GM12878 (cell line): ENCODE results near the gene SAXO1. TPM values are rescaled to one million over a fixed set of nuclear protein-coding genes. Genes with fewer than 3 reads are reported as not detected.
"Not testable (repeated sequence)": the region's sequence is repeated elsewhere in the genome, so short reads cannot be mapped to it uniquely, and the experiment has no call there.

Source experiments
- ATAC-seq: fragments of 200-7000 bp; cut with Tn5 transposase; 3 replicates; pipeline ENCODE4 v1.9.1; 2020; ENCODE audit warnings: mild to moderate bottlenecking, moderate library complexity
- BruUV-seq: library from RNA; stranded (reverse); fragments of 400-500 nt; replicated peaks from 2 replicates; lab custom pipeline; 2021; lab: Mats Ljungman, UMichigan
- CTCF ChIA-PET: fragments of 300-600 bp; sonication (Branson Sonifier 250); formaldehyde crosslinking; extraction: SDS; loops from one replicate; lab custom pipeline; 2021; ENCODE audit warnings: inconsistent platforms; lab: Yijun Ruan, JAX
- POLR2A ChIA-PET: fragments of 350-600 bp; formaldehyde crosslinking; extraction: SDS; loops from one replicate; lab custom pipeline; 2021; ENCODE audit warnings: inconsistent platforms; lab: Charles Lee
- RAD21 ChIA-PET: fragments of 300-600 bp; sonication (Branson Sonifier 250); formaldehyde crosslinking; loops from one replicate; lab custom pipeline; 2023; ENCODE audit warnings: antibody characterized with exemption; ENCODE audit not compliant: unreplicated experiment; lab: Charles Lee
- SMC1A ChIA-PET: fragments of 300-600 bp; sonication (Branson Sonifier 250); formaldehyde crosslinking; loops from one replicate; lab custom pipeline; 2023; ENCODE audit not compliant: unreplicated experiment, uncharacterized antibody; lab: Charles Lee
- DNase-seq: peaks from one replicate; pipeline ENCODE4 v3.0.0-alpha.2; 2011; ENCODE audit warnings: low read depth, low spot score
- FAIRE-seq: peaks from 3 replicates; lab custom pipeline; 2011; peaks lifted over from hg19 to GRCh38; lab: Jason Lieb, UNC
- H2AFZ ChIP-seq: 2 replicates; pipeline ENCODE4 v1.6.0; 2011; ENCODE audit warnings: low read depth, low read length, control low read depth; ENCODE audit not compliant: control insufficient read depth
- H3K27ac ChIP-seq: 2 replicates; pipeline ENCODE4 v1.5.1; 2011; ENCODE audit warnings: control low read depth; ENCODE audit not compliant: control insufficient read depth, insufficient read depth
- H3K27me3 ChIP-seq, 2 experiments: replicated peaks in 1 of 2; 2 replicates each; pipeline versions ENCODE4 v1.6.0 to v1.6.1; 2011; ENCODE audit warnings: low read length in 1 of 2; ENCODE audit not compliant: control insufficient read depth in 2 of 2, insufficient read depth in 2 of 2
- H3K36me3 ChIP-seq, 2 experiments: 2 replicates each; pipeline ENCODE4 v1.5.1; 2011; ENCODE audit warnings: low read length in 1 of 2; ENCODE audit not compliant: control insufficient read depth in 2 of 2, insufficient read depth in 2 of 2
- H3K4me1 ChIP-seq: 2 replicates; pipeline ENCODE4 v1.6.1; 2011; ENCODE audit warnings: mild to moderate bottlenecking, low read length, moderate library complexity, mixed read lengths; ENCODE audit not compliant: control insufficient read depth, insufficient read depth
- H3K4me2 ChIP-seq: 2 replicates; pipeline ENCODE4 v1.6.0; 2011; ENCODE audit warnings: control low read depth; ENCODE audit not compliant: control insufficient read depth, insufficient read depth
- H3K4me3 ChIP-seq: fragments of 200-600 bp; sonication (generic); 2 replicates; pipeline ENCODE4 v1.5.1; 2016
- H3K79me2 ChIP-seq: 2 replicates; pipeline ENCODE4 v1.6.0; 2011; ENCODE audit warnings: low read length; ENCODE audit not compliant: control insufficient read depth, insufficient read depth
- H3K9ac ChIP-seq: 2 replicates; pipeline ENCODE4 v1.8.0; 2011; ENCODE audit warnings: low read length, control low read depth, mixed read lengths; ENCODE audit not compliant: control insufficient read depth, insufficient read depth
- H3K9me3 ChIP-seq: replicated peaks from 3 replicates; pipeline ENCODE4 v1.5.1; 2011; ENCODE audit warnings: mild to moderate bottlenecking, low read length; ENCODE audit not compliant: control insufficient read depth, insufficient read depth
- H4K20me1 ChIP-seq: 2 replicates; pipeline ENCODE4 v1.6.0; 2011; ENCODE audit not compliant: control insufficient read depth, insufficient read depth
- ESRRA ChIP-seq: IDR thresholded peaks from 2 replicates; pipeline ENCODE4 v1.6.1; 2012; ENCODE audit warnings: mild to moderate bottlenecking, low read length, improper control_type of control experiment
- LARP7 ChIP-seq: fragments of 450-650 bp; IDR thresholded peaks from 2 replicates; pipeline ENCODE4 v1.6.1; 2017; ENCODE audit warnings: mild to moderate bottlenecking
- NFYB ChIP-seq: IDR thresholded peaks from 2 replicates; pipeline ENCODE4 v1.6.1; 2011; ENCODE audit warnings: low read depth, mild to moderate bottlenecking, low read length, improper control_type of control experiment, moderate library complexity; ENCODE audit not compliant: insufficient read depth
- NR2F1 ChIP-seq: fragments of 450-650 bp; conservative IDR thresholded peaks from 2 replicates; pipeline ENCODE4 v1.6.1; 2017; ENCODE audit warnings: mild to moderate bottlenecking
- POLR2AphosphoS2 ChIP-seq: IDR thresholded peaks from 2 replicates; pipeline ENCODE4 v1.6.1; 2011; ENCODE audit warnings: low read depth, mild to moderate bottlenecking, low read length, improper control_type of control experiment, moderate library complexity
- SP1 ChIP-seq: IDR thresholded peaks from one replicate; pipeline ENCODE4 v1.6.1; 2011; ENCODE audit warnings: low read depth, low read length
- STAT1 ChIP-seq: fragments of 450-650 bp; conservative IDR thresholded peaks from 2 replicates; pipeline ENCODE4 v1.6.1; 2014; ENCODE audit warnings: antibody characterized with exemption, mild to moderate bottlenecking
- ZBTB4 ChIP-seq: fragments of 450-650 bp; formaldehyde crosslinking; IDR thresholded peaks from 2 replicates; pipeline ENCODE4 v1.4.0; 2022; ENCODE audit warnings: mild to moderate bottlenecking, moderate library complexity
- WGBS: methylation state at CpG from one replicate; pipeline ENCODE4 v1.1.6; 2016; ENCODE audit warnings: low lambda C conversion rate; ENCODE audit not compliant: insufficient replicate concordance, insufficient coverage; ENCODE audit errors: missing lambda C conversion rate; 5-methylcytosine and 5-hydroxymethylcytosine counted together
- in situ Hi-C: fragments of 300-500 bp; cut with MboI; formaldehyde crosslinking; loops from 9 replicates; pipeline ENCODE4 v1.14.3; 2018; ENCODE audit warnings: mixed read lengths
- intact Hi-C: fragments of 100-400 bp; cut with micrococcal nuclease; formaldehyde crosslinking; loops from one replicate; pipeline ENCODE4 v1.14.2; 2022; ENCODE audit not compliant: unreplicated experiment
- polyA plus RNA-seq, 11 experiments: library from polyadenylated mRNA; depleted of rRNA in 4 of 11; unstranded in 6 of 11; stranded (reverse) in 5 of 11; fragments of >200 nt; fragmentation: Nextera tagmentation in 4 of 11; fragmentation: Illumina TruSeq in 1 of 11; extraction: Ambion mirVana in 4 of 11; extraction: Trizol in 1 of 11; gene quantifications; 1 replicate in 1 of 11; 2 replicates in 10 of 11; pipeline versions ENCODE4 v1.2.1 to v1.2.3, GENCODE V29; 2011 to 2016; ENCODE audit warnings: inconsistent platforms in 2 of 11, missing spikeins in 2 of 11, low read depth in 1 of 11
- total RNA-seq, 4 experiments: library from RNA; depleted of rRNA in 3 of 4; stranded (reverse); fragments of >200 nt in 3 of 4; fragmentation: Illumina TruSeq in 1 of 4; extraction: Trizol in 1 of 4; gene quantifications; 2 replicates each; pipeline versions ENCODE4 v1.2.1 to v1.2.3, GENCODE V29; 2013 to 2021

Gene SAXO1
- total and polyA plus RNA-seq, 10 of the 15 experiments (the other 5 are each of a cell fraction or from before 2014, with no cell fraction given) = under 0.01 to 0.01 TPM; not detected in 8

- TF ChIP-seq LARP7 = no peak
- TF ChIP-seq ESRRA = no peak
- TF ChIP-seq SP1 = no peak
- TF ChIP-seq STAT1 = no peak
These were observed 10.8 kb downstream of the SAXO1 start (continued) for GRCh38 chr9:19022206-19022605.

- WGBS = 45% methylated on average over 2 of the region's 2 CpGs
- DNase-seq, BruUV-seq, FAIRE-seq, H3K36me3 ChIP-seq, H4K20me1 ChIP-seq, H2AFZ ChIP-seq, RAD21 ChIA-PET, H3K9ac ChIP-seq, H3K9me3 ChIP-seq, in situ Hi-C loops, H3K4me1 ChIP-seq, H3K79me2 ChIP-seq, H3K27ac ChIP-seq, H3K27me3 ChIP-seq, H3K4me3 ChIP-seq, POLR2A ChIA-PET, H3K4me2 ChIP-seq: not testable (repeated sequence)
- SMC1A ChIA-PET = interaction anchor here (0.7 to 1.8 kb wide), 4 partner anchors 27 to 1211 kb away, joined by 3 to 4 read pairs (median 3); no protein-coding TSS in a partner anchor
- peak; percentile 78 for TF ChIP-seq NFYB
- ATAC-seq = peak; percentile 30
- intact Hi-C loops = loop anchor here (10.0 kb wide), 2 partner anchors 197 to 227 kb away; no protein-coding TSS in a partner anchor
- CTCF ChIA-PET = interaction anchor here (0.5 to 1.3 kb wide), 3 partner anchors 152 to 432 kb away, joined by 4 read pairs; no protein-coding TSS in a partner anchor
These were observed 11.4 kb downstream of the SAXO1 start for GRCh38 chr9:19021649-19022048.

GRCh38 chr9:19020886-19021455 is 12.0 kb downstream of the SAXO1 start:
- FAIRE-seq (no peak), ATAC-seq (no peak), DNase-seq (no peak)
- Histone ChIP-seq H3K4me3 (no peak overlapping the region), H3K4me1 (no peaks in the 10 kb centered on the region), H3K79me2 (no peaks in the 10 kb centered on the region), H3K36me3 (no peaks in the 10 kb centered on the region), H3K4me2 (no peak overlapping the region), H3K9ac (no peak overlapping the region), H4K20me1 (no peaks in the 10 kb centered on the region), H2AFZ (no peak overlapping the region), H3K27ac (no peak overlapping the region), H3K27me3 (no peaks in the 10 kb centered on the region; a peak in 1 of 4 replicates), H3K9me3 (peaks cover 4% of the 10 kb centered on the region; the same call in 1 of the 3 replicates)
- RAD21 ChIA-PET = no interaction called here
- POLR2A ChIA-PET = no interaction called here
- CTCF ChIA-PET = interaction anchor here (0.5 to 1.3 kb wide), 3 partner anchors 12 to 265 kb away, joined by 4 read pairs; no protein-coding TSS in a partner anchor
- TF ChIP-seq STAT1 (no peak), NR2F1 (no peak), POLR2AphosphoS2 (no peak), ZBTB4 (CRISPR knock-in tag) (no peak)
- BruUV-seq = no TSS peak
- intact Hi-C loops (loop anchor here (10.0 kb wide), 2 partner anchors 196 to 226 kb away; no protein-coding TSS in a partner anchor), in situ Hi-C loops (no loop called here)
- SMC1A ChIA-PET = interaction anchor here (0.7 to 1.2 kb wide), 3 partner anchors 202 to 808 kb away, joined by 3 to 4 read pairs (median 3); no protein-coding TSS in a partner anchor
- 35% methylated on average over 3 of the region's 3 CpGs for WGBS
